H9 (cell line): ENCODE data around the gene CXCL10. TPM values are rescaled to one million over a fixed set of nuclear protein-coding genes. Genes with fewer than 3 reads are reported as not detected.
A peak's percentile ranks its signal among the peaks of the same experiment; 100 is the strongest.

Experiments
- DNase-seq: peaks from one replicate; pipeline ENCODE4 v3.0.0-alpha.2; 2017
- H2AFZ ChIP-seq: one replicate; pipeline ENCODE4 v1.6.1; 2013; ENCODE audit warnings: mild to moderate bottlenecking, low read length, control low read depth, moderate library complexity
- H2AK5ac ChIP-seq: 2 replicates; pipeline ENCODE4 v1.6.1; 2013; ENCODE audit warnings: low read length, control low read depth, mixed read lengths; ENCODE audit not compliant: insufficient read length
- H2BK120ac ChIP-seq: one replicate; pipeline ENCODE4 v1.6.1; 2013; ENCODE audit warnings: low read depth, mild to moderate bottlenecking, low read length, control low read depth, inconsistent platforms; ENCODE audit not compliant: poor library complexity, severe bottlenecking
- H2BK12ac ChIP-seq: 2 replicates; pipeline ENCODE4 v1.6.1; 2013; ENCODE audit warnings: low read length, control low read depth, mixed read lengths, low read depth; ENCODE audit not compliant: insufficient read length
- H2BK15ac ChIP-seq: 2 replicates; pipeline ENCODE4 v1.6.1; 2013; ENCODE audit warnings: low read depth, low read length, control low read depth
- H2BK20ac ChIP-seq: one replicate; pipeline ENCODE4 v1.6.1; 2013; ENCODE audit warnings: low read depth, mild to moderate bottlenecking, low read length, control low read depth, inconsistent platforms; ENCODE audit not compliant: poor library complexity, severe bottlenecking
- H2BK5ac ChIP-seq: 2 replicates; pipeline ENCODE4 v1.6.1; 2013; ENCODE audit warnings: low read length, control low read depth, mixed read lengths; ENCODE audit not compliant: insufficient read length
- H3K14ac ChIP-seq: 2 replicates; pipeline ENCODE4 v1.6.1; 2013; ENCODE audit warnings: low read length, control low read depth; ENCODE audit not compliant: insufficient read depth
- H3K18ac ChIP-seq: 2 replicates; pipeline ENCODE4 v1.6.1; 2013; ENCODE audit warnings: low read depth, mild to moderate bottlenecking, mixed read lengths, low read length, control low read depth; ENCODE audit not compliant: insufficient read length
- H3K23ac ChIP-seq: 2 replicates; pipeline ENCODE4 v1.6.1; 2013; ENCODE audit warnings: low read length, control low read depth, mixed read lengths, low read depth; ENCODE audit not compliant: insufficient read length
- H3K23me2 ChIP-seq: 2 replicates; pipeline ENCODE4 v1.6.1; 2013; ENCODE audit warnings: low read depth, mild to moderate bottlenecking, mixed read lengths, low read length, control low read depth; ENCODE audit not compliant: insufficient read length, poor library complexity, severe bottlenecking
- H3K27ac ChIP-seq: 2 replicates; pipeline ENCODE4 v1.5.1; 2013; ENCODE audit warnings: low read length, control low read depth, mixed read lengths, low read depth; ENCODE audit not compliant: insufficient read length
- H3K27me3 ChIP-seq: 2 replicates; pipeline ENCODE4 v1.6.1; 2013; ENCODE audit warnings: low read length, control low read depth, inconsistent platforms; ENCODE audit not compliant: insufficient read depth
- H3K4ac ChIP-seq: 2 replicates; pipeline ENCODE4 v1.6.1; 2013; ENCODE audit warnings: low read depth, mild to moderate bottlenecking, control low read depth, inconsistent platforms, low read length, moderate library complexity
- H3K4me1 ChIP-seq: 2 replicates; pipeline ENCODE4 v1.6.1; 2013; ENCODE audit warnings: low read length, control low read depth, inconsistent platforms; ENCODE audit not compliant: insufficient read depth
- H3K4me2 ChIP-seq: 2 replicates; pipeline ENCODE4 v1.6.1; 2013; ENCODE audit warnings: low read length, control low read depth, mixed read lengths; ENCODE audit not compliant: insufficient read length, insufficient read depth
- H3K56ac ChIP-seq: 2 replicates; pipeline ENCODE4 v1.6.1; 2013; ENCODE audit warnings: low read depth, mild to moderate bottlenecking, mixed read lengths, low read length, control low read depth; ENCODE audit not compliant: insufficient read length
- H3K79me1 ChIP-seq: 2 replicates; pipeline ENCODE4 v1.6.1; 2013; ENCODE audit warnings: low read depth, mild to moderate bottlenecking, moderate library complexity, low read length, control low read depth, inconsistent platforms; ENCODE audit not compliant: insufficient read depth, poor library complexity, severe bottlenecking
- H3K79me2 ChIP-seq: 2 replicates; pipeline ENCODE4 v1.6.1; 2013; ENCODE audit warnings: low read length, control low read depth, inconsistent platforms; ENCODE audit not compliant: insufficient read depth
- H3K9ac ChIP-seq: 2 replicates; pipeline ENCODE4 v1.6.1; 2013; ENCODE audit warnings: low read length, control low read depth, mixed read lengths; ENCODE audit not compliant: insufficient read length; ENCODE audit errors: extremely low read depth
- H3K9me3 ChIP-seq: one replicate; pipeline ENCODE4 v1.6.1; 2013; ENCODE audit warnings: low read depth, low read length, inconsistent platforms; ENCODE audit not compliant: control insufficient read depth
- H3T11ph ChIP-seq: one replicate; pipeline ENCODE4 v1.6.1; 2013; ENCODE audit warnings: mild to moderate bottlenecking, low read length, control low read depth, inconsistent platforms
- H4K20me1 ChIP-seq: one replicate; pipeline ENCODE4 v1.6.1; 2013; ENCODE audit not compliant: control insufficient read depth, insufficient read length, insufficient read depth
- H4K5ac ChIP-seq: 2 replicates; pipeline ENCODE4 v1.6.1; 2013; ENCODE audit warnings: low read depth, mild to moderate bottlenecking, mixed read lengths, low read length, control low read depth; ENCODE audit not compliant: insufficient read length
- H4K8ac ChIP-seq: replicated peaks from 2 replicates; pipeline ENCODE4 v1.6.1; 2013; ENCODE audit warnings: low read length, control low read depth, mixed read lengths, low read depth; ENCODE audit not compliant: insufficient read length
- H4K91ac ChIP-seq: 2 replicates; pipeline ENCODE4 v1.6.1; 2013; ENCODE audit warnings: low read depth, mild to moderate bottlenecking, moderate library complexity, mixed read lengths, low read length, control low read depth; ENCODE audit not compliant: insufficient read length
- H3K27ac Mint-ChIP-seq, 3 experiments: 2 replicates in 2 of 3; 3 replicates in 1 of 3; pipeline ENCODE4 v1.8.0; 2020 to 2021; ENCODE audit warnings: mixed read lengths in 3 of 3, mild to moderate bottlenecking in 1 of 3, moderate library complexity in 1 of 3
- H3K27me3 Mint-ChIP-seq: 2 replicates; pipeline ENCODE4 v1.8.0; 2021; ENCODE audit warnings: low read depth, mild to moderate bottlenecking, moderate library complexity, mixed read lengths
- H3K36me3 Mint-ChIP-seq, 3 experiments: 2 replicates in 2 of 3; 3 replicates in 1 of 3; pipeline ENCODE4 v1.8.0; 2020 to 2021; ENCODE audit warnings: low read depth in 3 of 3, mixed read lengths in 3 of 3; ENCODE audit not compliant: insufficient read depth in 1 of 3
- H3K4me1 Mint-ChIP-seq, 2 experiments: 2 replicates each; pipeline ENCODE4 v1.8.0; 2020; ENCODE audit warnings: mixed read lengths in 2 of 2
- H3K4me3 Mint-ChIP-seq, 2 experiments: 2 replicates in 1 of 2; 3 replicates in 1 of 2; pipeline ENCODE4 v1.8.0; 2020 to 2021; ENCODE audit warnings: mild to moderate bottlenecking in 2 of 2, mixed read lengths in 2 of 2, moderate library complexity in 1 of 2
- H3K9me3 Mint-ChIP-seq, 2 experiments: 2 replicates in 1 of 2; 3 replicates in 1 of 2; pipeline ENCODE4 v1.8.0; 2020; ENCODE audit warnings: mild to moderate bottlenecking in 2 of 2, mixed read lengths in 2 of 2, moderate library complexity in 1 of 2
- CTCF ChIP-seq: fragments of 200-600 bp; sonication (generic); conservative IDR thresholded peaks from 3 replicates; pipeline ENCODE4 v1.8.0; 2021; ENCODE audit warnings: antibody characterized with exemption, mild to moderate bottlenecking
- WGBS: extraction: QIAGEN DNeasy Blood & Tissue Kit; methylation state at CpG from one replicate; pipeline ENCODE4 v1.1.7; 2013; ENCODE audit warnings: missing lambda C conversion rate, low lambda C conversion rate, mixed read lengths; ENCODE audit not compliant: insufficient read length; ENCODE audit errors: extremely low coverage; 5-methylcytosine and 5-hydroxymethylcytosine counted together
- total RNA-seq: library from RNA; stranded (reverse); gene quantifications from 2 replicates; pipeline ENCODE4 v1.2.1, GENCODE V29; 2021

The CXCL10 gene
- total RNA-seq, 1 experiment from 2014 or later, result not detected

- no peak overlapping the region for H4K5ac ChIP-seq
- no peak overlapping the region for H3K14ac ChIP-seq
- H3K18ac ChIP-seq, result no peak overlapping the region
- H3K9me3 ChIP-seq, result no peaks in the 10 kb centered on the region
- H3K9ac ChIP-seq, result no peak overlapping the region
- peak overlapping the region; percentile 80 for H2AFZ ChIP-seq
- no peak overlapping the region for H2BK20ac ChIP-seq
- no peaks in the 10 kb centered on the region for H3K79me1 ChIP-seq
- TF ChIP-seq CTCF, result no peak
- no peak overlapping the region for H3K56ac ChIP-seq
- H3K79me2 ChIP-seq, result no peaks in the 10 kb centered on the region
- no peaks in the 10 kb centered on the region for H4K20me1 ChIP-seq
- no peak overlapping the region for H2BK15ac ChIP-seq
- no peak overlapping the region for H3K4ac ChIP-seq
- H3K27ac ChIP-seq, result no peak overlapping the region
- H2AK5ac ChIP-seq, result no peak overlapping the region
- H3K9me3 Mint-ChIP-seq, result no peaks in the 10 kb centered on the region
- no peaks in the 10 kb centered on the region for H3K23me2 ChIP-seq
- H3K4me1 Mint-ChIP-seq, result peaks cover 24% of the 10 kb centered on the region in 2 experiments
- H3K4me3 Mint-ChIP-seq, result no peak overlapping the region
- no peak overlapping the region for H3K23ac ChIP-seq
- no peak overlapping the region for H3K4me2 ChIP-seq
- no peak overlapping the region for H2BK5ac ChIP-seq
- DNase-seq, result peak; percentile 44
- H3T11ph ChIP-seq, result no peak overlapping the region
- no CpG with 5 or more reads among the region's 13 CpGs for WGBS
- H3K27me3 Mint-ChIP-seq, result peaks cover 9% of the 10 kb centered on the region; the same call in 1 of the 2 replicates
- H3K27me3 ChIP-seq, result no peaks in the 10 kb centered on the region
- no peak overlapping the region for H4K8ac ChIP-seq
- H2BK12ac ChIP-seq, result no peak overlapping the region
- no peak overlapping the region for H4K91ac ChIP-seq
- H3K4me1 ChIP-seq, result peaks cover 10% of the 10 kb centered on the region; the same call in 1 of the 2 replicates
- no peak overlapping the region for H2BK120ac ChIP-seq
- peak overlapping the region; percentile 4 to 78 (median 44); a peak in 6 of 7 replicates for H3K27ac Mint-ChIP-seq
- no peaks in the 10 kb centered on the region for H3K36me3 Mint-ChIP-seq
Observed at GRCh38 chr4:76011700-76012387, 11.5 kb downstream of the CXCL10 start.
